GM21825 (cell line): Measurements from ENCODE around the gene CSF2RB.
A peak's percentile ranks its signal among the peaks of the same experiment; 100 is the strongest.

Experiments used
- ATAC-seq: cut with Tn5 transposase; IDR thresholded peaks from one replicate; pipeline ENCODE4 v1.9.1; 2021; ENCODE audit warnings: mild to moderate bottlenecking, moderate library complexity; ENCODE audit not compliant: unreplicated experiment

The CSF2RB gene

GRCh38 chr22:36887162-36887561 lies 26.3 kb upstream of the CSF2RB start:
- ATAC-seq: no peak

GRCh38 chr22:36891646-36892045 lies 21.8 kb upstream of the CSF2RB start:
- no peak for ATAC-seq

- ATAC-seq: no peak
These were observed 21.1 kb upstream of the CSF2RB start for GRCh38 chr22:36892292-36892691.

GRCh38 chr22:36893262-36893661 lies 20.2 kb upstream of the CSF2RB start:
- no peak for ATAC-seq

GRCh38 chr22:36894266-36894665 lies 19.2 kb upstream of the CSF2RB start:
- ATAC-seq: no peak

GRCh38 chr22:36897611-36898010 lies 15.8 kb upstream of the CSF2RB start:
- ATAC-seq: no peak

- no peak for ATAC-seq
These were observed 14.7 kb upstream of the CSF2RB start for GRCh38 chr22:36898690-36899089.

- ATAC-seq: no peak
These were observed 13.9 kb upstream of the CSF2RB start for GRCh38 chr22:36899498-36899897.

GRCh38 chr22:36900225-36900624 lies 13.2 kb upstream of the CSF2RB start:
- ATAC-seq: no peak

GRCh38 chr22:36900880-36901279 lies 12.5 kb upstream of the CSF2RB start:
- ATAC-seq: no peak

- peak; percentile 51 for ATAC-seq
These were observed 11.9 kb upstream of the CSF2RB start for GRCh38 chr22:36901411-36902142.

- no peak for ATAC-seq
These were observed 11.1 kb upstream of the CSF2RB start for GRCh38 chr22:36902143-36902926.

- ATAC-seq: no peak
These were observed 9.1 kb upstream of the CSF2RB start for GRCh38 chr22:36904260-36904880.

- no peak for ATAC-seq
These were observed 5.9 kb upstream of the CSF2RB start for GRCh38 chr22:36907253-36908195.

GRCh38 chr22:36910461-36910860 lies 3.0 kb upstream of the CSF2RB start:
- no peak for ATAC-seq

- ATAC-seq: no peak
These were observed 1.4 kb upstream of the CSF2RB start for GRCh38 chr22:36911887-36912661.

- ATAC-seq: no peak
These were observed 568 bp upstream of the CSF2RB start for GRCh38 chr22:36912694-36913426.

GRCh38 chr22:36914390-36914752 lies 943 bp downstream of the CSF2RB start:
- ATAC-seq: no peak

GRCh38 chr22:36916034-36916433 lies 2.6 kb downstream of the CSF2RB start:
- no peak for ATAC-seq
